Choroid plexus epithelial cell (primary cell): ENCODE measurements around the gene CDK15.

ENCODE experiments used
- DNase-seq: peaks from one replicate; pipeline ENCODE4 v3.0.0-alpha.2; 2010; ENCODE audit warnings: low read depth
- H3K4me3 ChIP-seq: 2 replicates; pipeline ENCODE4 v1.5.1; 2011; ENCODE audit warnings: low read depth, mild to moderate bottlenecking, control low read depth, low read length, moderate library complexity
- TF ChIP-seq, protein P1 (sequence below): conservative IDR thresholded peaks from 2 replicates; pipeline ENCODE4 v1.5.1; 2011; ENCODE audit warnings: low read depth, mild to moderate bottlenecking, control low read depth, inconsistent platforms, low read length, moderate library complexity

The CDK15 gene

DNA sequence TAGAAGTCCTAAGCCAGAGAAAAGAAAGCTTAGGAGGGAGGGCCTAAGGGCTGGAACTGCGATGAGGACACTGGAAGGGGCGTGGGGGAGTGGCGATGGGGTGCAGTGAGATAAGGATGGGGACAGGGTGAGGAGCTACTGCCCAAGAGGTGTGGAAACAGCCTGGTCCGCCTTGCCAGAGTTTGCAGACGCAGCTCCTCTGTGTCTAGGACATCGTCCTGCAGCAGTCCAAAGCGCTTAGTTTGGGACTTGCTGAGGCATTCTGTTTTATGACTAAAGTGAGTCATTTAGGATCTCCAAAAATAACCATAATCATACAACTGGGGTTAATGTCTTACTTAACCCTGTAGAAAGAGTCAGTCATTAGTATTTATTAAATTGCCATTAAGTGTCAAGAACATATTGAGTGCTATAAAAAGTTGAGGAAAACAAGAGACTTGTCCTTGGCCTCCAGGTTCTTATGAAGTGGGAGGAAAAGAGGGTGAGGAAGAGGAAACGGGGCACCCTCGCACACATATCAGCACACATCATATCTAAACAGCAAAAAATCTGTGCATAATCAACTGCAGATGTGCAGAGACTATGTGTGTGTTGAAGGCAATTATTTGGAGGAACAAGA is 74.8 kb downstream of the CDK15 start:
- no peak for DNase-seq
- TF ChIP-seq, protein P1, sequence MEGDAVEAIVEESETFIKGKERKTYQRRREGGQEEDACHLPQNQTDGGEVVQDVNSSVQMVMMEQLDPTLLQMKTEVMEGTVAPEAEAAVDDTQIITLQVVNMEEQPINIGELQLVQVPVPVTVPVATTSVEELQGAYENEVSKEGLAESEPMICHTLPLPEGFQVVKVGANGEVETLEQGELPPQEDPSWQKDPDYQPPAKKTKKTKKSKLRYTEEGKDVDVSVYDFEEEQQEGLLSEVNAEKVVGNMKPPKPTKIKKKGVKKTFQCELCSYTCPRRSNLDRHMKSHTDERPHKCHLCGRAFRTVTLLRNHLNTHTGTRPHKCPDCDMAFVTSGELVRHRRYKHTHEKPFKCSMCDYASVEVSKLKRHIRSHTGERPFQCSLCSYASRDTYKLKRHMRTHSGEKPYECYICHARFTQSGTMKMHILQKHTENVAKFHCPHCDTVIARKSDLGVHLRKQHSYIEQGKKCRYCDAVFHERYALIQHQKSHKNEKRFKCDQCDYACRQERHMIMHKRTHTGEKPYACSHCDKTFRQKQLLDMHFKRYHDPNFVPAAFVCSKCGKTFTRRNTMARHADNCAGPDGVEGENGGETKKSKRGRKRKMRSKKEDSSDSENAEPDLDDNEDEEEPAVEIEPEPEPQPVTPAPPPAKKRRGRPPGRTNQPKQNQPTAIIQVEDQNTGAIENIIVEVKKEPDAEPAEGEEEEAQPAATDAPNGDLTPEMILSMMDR, result no peak
- H3K4me3 ChIP-seq, result no peak overlapping the region

DNA sequence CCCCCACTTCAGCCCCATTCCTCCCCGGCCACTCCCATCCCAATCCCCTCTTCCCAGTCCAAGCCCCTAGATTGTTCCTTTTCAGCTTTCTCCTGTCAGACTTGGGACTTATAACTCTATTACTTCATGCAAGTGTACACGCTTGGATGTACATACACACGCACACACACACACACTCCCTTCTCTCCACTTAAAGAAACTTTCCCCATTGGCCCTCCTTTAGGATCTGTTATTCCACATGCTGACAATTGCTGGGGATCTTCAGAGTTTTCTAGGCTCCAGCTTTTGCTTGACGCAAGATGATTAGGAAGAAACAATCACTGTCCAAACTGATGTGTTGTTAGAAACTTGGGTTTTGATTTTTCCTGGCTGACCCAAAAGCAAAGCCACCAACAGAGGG is 75.4 kb downstream of the CDK15 start:
- DNase-seq, result no peak
- no peak overlapping the region for H3K4me3 ChIP-seq
- TF ChIP-seq, protein P1, result no peak

DNA sequence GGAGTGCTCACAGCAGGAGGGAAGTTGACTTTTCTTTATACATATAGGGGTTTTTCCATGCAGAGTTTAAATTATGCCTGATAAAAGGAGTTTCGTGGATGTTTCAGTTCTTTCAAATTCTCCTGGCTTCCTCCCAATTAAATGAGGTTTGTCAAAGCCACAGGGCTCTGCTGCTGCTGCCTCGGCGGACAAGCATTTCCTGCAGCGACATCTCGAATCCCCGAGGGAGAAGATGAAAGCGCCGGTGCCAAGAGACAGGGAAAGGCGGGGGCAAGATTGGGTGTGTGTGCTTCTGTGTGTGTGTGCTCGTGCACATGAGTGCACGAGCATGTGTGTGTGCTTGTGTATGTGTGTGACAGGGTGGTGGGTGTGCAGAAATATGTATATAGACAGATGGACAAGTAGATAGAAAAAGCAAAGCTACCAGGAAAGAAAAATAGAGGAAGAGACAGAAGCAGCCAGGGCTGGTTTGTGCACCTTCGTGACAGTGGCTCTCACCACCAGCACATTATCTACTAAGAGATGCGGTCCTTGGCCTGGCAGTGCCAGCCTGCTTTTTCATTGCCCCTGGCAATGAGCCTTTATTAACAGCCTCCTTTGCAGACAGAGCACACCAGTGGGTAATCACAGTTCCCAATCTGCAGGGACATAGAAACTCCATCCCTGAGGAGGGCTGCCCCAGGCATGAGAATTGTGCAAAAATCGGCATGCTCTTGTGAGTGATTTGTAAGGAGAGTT is 76.2 kb downstream of the CDK15 start:
- peak; percentile 52 for DNase-seq
- TF ChIP-seq, protein P1, result no peak
- peak overlapping the region; percentile 11 for H3K4me3 ChIP-seq

DNA sequence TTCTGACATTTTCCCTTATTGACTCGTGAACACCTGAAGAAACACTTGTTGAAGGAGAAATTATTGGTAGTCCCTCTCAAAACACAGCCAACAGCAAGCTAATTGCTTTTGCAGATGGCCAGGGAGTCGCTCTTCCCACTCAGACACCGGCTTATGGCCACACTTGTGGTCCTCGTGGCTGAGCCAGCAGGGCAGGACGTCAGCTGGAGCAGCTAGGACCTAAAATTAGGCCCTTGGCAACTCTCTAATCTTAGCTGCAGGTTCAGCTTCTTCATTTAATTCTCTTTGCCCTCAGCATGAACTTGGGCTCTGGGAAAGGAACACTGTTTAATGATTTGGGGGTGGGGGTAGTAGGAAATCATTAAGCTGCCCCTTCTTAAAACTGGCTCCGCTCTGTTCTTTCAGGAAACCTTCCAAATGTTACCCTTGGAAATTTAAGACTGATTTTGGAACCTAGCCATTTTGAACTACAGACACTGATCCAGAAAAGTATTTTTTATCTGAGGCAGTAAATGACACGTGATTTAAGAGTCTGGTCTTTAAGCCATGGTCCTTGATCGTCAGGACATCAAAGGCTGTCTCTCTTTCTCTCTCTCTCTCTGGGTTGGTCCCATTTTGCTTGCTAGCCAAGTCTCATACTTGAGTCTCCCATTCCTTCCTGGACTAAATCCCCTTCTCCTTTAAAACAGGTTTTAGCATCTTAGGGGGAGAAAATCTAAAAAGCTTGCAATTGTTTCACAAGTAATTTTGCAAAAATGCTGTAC is 77.5 kb downstream of the CDK15 start:
- DNase-seq, result no peak
- H3K4me3 ChIP-seq, result no peak overlapping the region
- TF ChIP-seq, protein P1, result no peak

DNA sequence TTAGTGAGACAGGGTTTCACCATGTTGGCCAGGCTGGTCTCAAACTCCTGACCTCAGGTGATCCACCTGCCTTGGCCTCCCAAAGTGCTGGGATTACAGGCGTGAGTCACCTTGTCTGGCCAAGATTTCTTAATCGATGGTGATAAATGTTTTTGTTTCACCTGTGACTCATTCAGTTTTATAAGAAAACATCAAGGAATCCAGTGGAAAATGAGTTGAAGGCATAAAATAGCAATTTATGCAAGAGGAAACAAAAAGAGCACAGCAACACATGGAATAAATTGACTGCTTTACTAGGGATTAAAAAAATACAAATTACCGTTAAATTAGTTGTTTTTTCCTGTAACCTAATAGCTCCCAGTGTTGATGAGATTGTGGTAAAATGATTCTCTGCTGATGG is 80.2 kb downstream of the CDK15 start:
- DNase-seq, result peak; percentile 41
- no peak overlapping the region for H3K4me3 ChIP-seq
- TF ChIP-seq, protein P1, result no peak

DNA sequence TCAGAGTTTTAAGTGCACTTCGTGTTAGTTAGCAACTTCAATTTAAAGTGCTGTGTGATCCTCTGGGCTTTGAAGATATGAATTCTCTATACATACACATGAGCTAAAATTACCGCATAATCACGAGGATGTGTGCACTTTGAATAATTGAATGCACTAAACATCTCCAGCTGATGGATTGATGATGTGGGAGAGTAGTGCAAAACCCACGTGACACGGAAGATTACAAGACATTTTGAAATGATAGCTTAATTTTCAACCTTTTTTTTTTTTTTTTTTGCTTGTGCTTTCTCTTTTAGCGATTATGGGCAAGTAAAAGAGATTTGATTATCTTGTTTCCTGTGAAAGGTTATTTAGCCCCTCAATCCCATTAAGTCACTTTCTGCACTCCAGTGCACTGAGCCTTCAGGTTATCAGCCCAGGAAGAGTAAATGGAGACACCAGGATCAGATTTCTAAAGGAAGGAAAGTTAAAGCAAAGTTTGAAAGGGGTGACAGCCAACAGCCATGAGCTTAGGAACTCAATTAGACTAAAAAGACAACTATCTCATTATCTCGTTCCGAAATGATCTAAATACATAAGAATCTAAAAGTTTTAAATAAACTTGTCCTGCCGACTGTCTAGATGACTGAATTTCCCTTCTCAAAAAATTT is 81.6 kb downstream of the CDK15 start:
- TF ChIP-seq, protein P1, result no peak
- DNase-seq, result no peak
- peak overlapping the region; percentile 47 for H3K4me3 ChIP-seq
